Fibroblast of pulmonary artery (primary cell): ENCODE measurements around the gene ANKRD28.

Experiments
- DNase-seq: peaks from one replicate; pipeline ENCODE4 v3.0.0-alpha.2; 2010; ENCODE audit warnings: low read depth
- H3K4me3 ChIP-seq: replicated peaks from 2 replicates; pipeline ENCODE4 v1.5.1; 2011; ENCODE audit warnings: low read depth, mild to moderate bottlenecking, control low read depth, low read length, moderate library complexity
- CTCF ChIP-seq: IDR thresholded peaks from 2 replicates; pipeline ENCODE4 v1.5.1; 2011; ENCODE audit warnings: mild to moderate bottlenecking, control low read depth, low read length, inconsistent platforms; ENCODE audit errors: missing control alignments

Gene ANKRD28

DNA sequence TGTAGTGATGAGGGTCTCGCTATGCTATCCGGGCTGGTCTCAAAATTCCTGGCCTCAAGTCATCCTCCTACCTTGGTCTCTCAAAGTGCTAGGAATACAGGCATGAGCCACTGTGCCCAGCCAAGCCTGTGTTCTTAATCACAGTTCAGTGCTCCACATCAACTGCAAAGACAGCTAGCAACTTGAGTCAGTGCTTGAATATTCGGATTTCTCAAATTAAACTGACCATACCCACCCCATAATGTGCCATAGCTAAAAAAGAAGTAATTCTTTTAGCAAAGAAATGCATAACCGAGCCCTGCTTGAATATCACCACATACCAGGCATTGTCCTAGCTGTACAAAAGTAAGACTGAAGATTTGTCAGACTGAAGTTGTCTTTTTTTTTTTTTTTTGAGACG is 107.0 kb downstream of the ANKRD28 start:
- no peak for TF ChIP-seq CTCF
- H3K4me3 ChIP-seq = no peak overlapping the region
- no peak for DNase-seq

- H3K4me3 ChIP-seq = no peak overlapping the region
- TF ChIP-seq CTCF = no peak
- no peak for DNase-seq
Measured at GRCh38 chr3:15690230-15690629, 107.5 kb downstream of the ANKRD28 start.

GRCh38 chr3:15685927-15686326 is 111.9 kb downstream of the ANKRD28 start:
- no peak for TF ChIP-seq CTCF
- H3K4me3 ChIP-seq = no peak overlapping the region
- DNase-seq = no peak

- TF ChIP-seq CTCF = no peak
- no peak overlapping the region for H3K4me3 ChIP-seq
- DNase-seq = no peak
Measured at GRCh38 chr3:15683253-15683652, 114.5 kb downstream of the ANKRD28 start.

DNA sequence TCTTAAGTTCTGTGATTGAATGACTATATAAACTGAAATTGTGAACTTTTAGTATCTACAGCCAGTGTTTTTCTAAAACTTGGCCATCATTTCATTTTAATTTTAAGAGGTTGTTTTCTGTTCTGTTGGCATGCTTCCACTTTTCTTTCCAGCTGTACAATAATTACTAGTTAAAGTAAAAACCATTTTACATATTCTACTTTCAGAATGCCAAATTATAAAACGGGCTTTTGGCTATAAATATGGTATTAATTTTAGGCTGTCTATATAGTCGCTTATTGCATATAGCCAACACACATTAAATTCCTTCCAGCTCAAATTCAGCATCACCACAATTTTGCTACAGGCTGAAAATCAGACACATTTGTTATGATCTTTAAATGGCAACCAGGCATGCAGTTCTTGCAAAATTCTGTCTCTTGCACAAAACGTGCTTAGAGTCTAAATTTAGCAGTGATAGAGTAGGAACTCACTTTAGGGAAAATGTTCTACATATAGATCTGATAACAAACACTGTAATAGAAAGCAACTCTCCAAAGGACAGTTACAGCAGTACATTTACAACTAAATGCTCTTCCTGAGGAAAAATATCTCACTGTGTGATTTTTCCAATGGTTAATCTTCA is 115.1 kb downstream of the ANKRD28 start:
- H3K4me3 ChIP-seq = no peak overlapping the region
- TF ChIP-seq CTCF = no peak
- peak; percentile 77 for DNase-seq

- TF ChIP-seq CTCF = no peak
- DNase-seq = peak; percentile 10
- H3K4me3 ChIP-seq = no peak overlapping the region
Measured at GRCh38 chr3:15681668-15682067, 116.1 kb downstream of the ANKRD28 start.

- no peak for TF ChIP-seq CTCF
- DNase-seq = no peak
Measured at GRCh38 chr3:15679306-15679705, 118.5 kb downstream of the ANKRD28 start.

More at GRCh38 chr3:15679306-15679705, 118.5 kb downstream of the ANKRD28 start:
- H3K4me3 ChIP-seq = no peak overlapping the region
